NCI-H1417 (cell line): ENCODE results near the gene PPP1R12B.
A peak's percentile ranks its signal among the peaks of the same experiment; 100 is the strongest.
"Not testable (repeated sequence)": the region's sequence is repeated elsewhere in the genome, so short reads cannot be mapped to it uniquely, and the experiment has no call there.

Experiments
- DNase-seq, 3 experiments: peaks; one replicate each; lab custom pipeline; 2025; lab: John Stamatoyannopoulos, UW

PPP1R12B gene

GRCh38 chr1:202557662-202558061 is 209.2 kb downstream of the PPP1R12B start:
- not testable (repeated sequence) for DNase-seq

GRCh38 chr1:202561240-202561639 is 212.7 kb downstream of the PPP1R12B start:
- no peak for DNase-seq

GRCh38 chr1:202561726-202562443 is 213.4 kb downstream of the PPP1R12B start:
- DNase-seq, result no peak

- no peak for DNase-seq
Measured at GRCh38 chr1:202562444-202563060, 214.1 kb downstream of the PPP1R12B start.

GRCh38 chr1:202563818-202564217 is 215.3 kb downstream of the PPP1R12B start:
- no peak for DNase-seq

GRCh38 chr1:202564958-202565495 is 216.5 kb downstream of the PPP1R12B start:
- no peak for DNase-seq

- DNase-seq, result no peak
Measured at GRCh38 chr1:202565890-202566602, 217.5 kb downstream of the PPP1R12B start.

GRCh38 chr1:202567738-202568137 is 219.2 kb downstream of the PPP1R12B start:
- no peak for DNase-seq

- DNase-seq, result no peak
Measured at GRCh38 chr1:202568410-202568809, 219.9 kb downstream of the PPP1R12B start.

- no peak for DNase-seq
Measured at GRCh38 chr1:202568826-202569225, 220.3 kb downstream of the PPP1R12B start.

- DNase-seq, result no peak
Measured at GRCh38 chr1:202569393-202570322, 221.2 kb downstream of the PPP1R12B start.

- DNase-seq, result peak in 2 of 3 experiments; percentile 43 to 64
Measured at GRCh38 chr1:202571719-202572339, 223.3 kb downstream of the PPP1R12B start.

- peak in 1 of 3 experiments; percentile 71 for DNase-seq
Measured at GRCh38 chr1:202572867-202573266, 224.4 kb downstream of the PPP1R12B start.

GRCh38 chr1:202575918-202576653 is 227.6 kb downstream of the PPP1R12B start:
- DNase-seq, result no peak

GRCh38 chr1:202576816-202577215 is 228.3 kb downstream of the PPP1R12B start:
- DNase-seq, result no peak

- no peak for DNase-seq
Measured at GRCh38 chr1:202577381-202577780, 228.9 kb downstream of the PPP1R12B start.

- no peak for DNase-seq
Measured at GRCh38 chr1:202578001-202578504, 229.6 kb downstream of the PPP1R12B start.

- DNase-seq, result no peak
Measured at GRCh38 chr1:202578565-202578964, 230.1 kb downstream of the PPP1R12B start.

- no peak for DNase-seq
Measured at GRCh38 chr1:202579806-202580205, 231.3 kb downstream of the PPP1R12B start.

GRCh38 chr1:202580619-202581018 is 232.1 kb downstream of the PPP1R12B start:
- no peak for DNase-seq
